NCI-H2196 (cell line): ENCODE data around the gene SEMA4D.
"Not testable (repeated sequence)": the region's sequence is repeated elsewhere in the genome, so short reads cannot be mapped to it uniquely, and the experiment has no call there.

Experiments used
- DNase-seq: peaks from one replicate; lab custom pipeline; 2025; ENCODE audit not compliant: unreplicated experiment; lab: John Stamatoyannopoulos, UW

Gene SEMA4D

DNA sequence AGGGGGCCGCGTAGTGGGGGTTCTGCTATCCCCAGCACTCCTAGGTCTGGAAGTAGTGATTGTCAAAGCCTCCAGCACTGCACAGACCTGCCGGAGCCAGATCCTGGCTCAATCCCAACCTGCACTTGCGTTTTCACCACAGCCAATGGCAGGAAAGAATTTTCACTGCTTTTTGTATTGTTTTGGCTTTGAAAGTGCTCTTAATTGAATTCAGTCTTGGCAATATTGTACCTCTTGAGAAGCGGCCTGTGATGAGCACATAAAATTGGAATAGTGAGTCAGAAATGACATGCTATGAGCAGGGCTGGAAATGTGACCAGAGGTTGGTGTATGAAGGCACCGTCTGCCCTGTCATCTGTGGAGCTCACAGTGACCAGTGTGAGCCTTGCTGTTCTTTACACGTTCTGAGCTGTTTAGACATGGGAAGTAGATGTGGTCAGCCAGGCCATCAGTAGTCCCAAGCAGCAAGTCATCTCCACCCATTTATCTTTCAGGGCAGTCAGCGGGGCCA is 138.1 kb downstream of the SEMA4D start:
- peak; percentile 82 for DNase-seq

DNA sequence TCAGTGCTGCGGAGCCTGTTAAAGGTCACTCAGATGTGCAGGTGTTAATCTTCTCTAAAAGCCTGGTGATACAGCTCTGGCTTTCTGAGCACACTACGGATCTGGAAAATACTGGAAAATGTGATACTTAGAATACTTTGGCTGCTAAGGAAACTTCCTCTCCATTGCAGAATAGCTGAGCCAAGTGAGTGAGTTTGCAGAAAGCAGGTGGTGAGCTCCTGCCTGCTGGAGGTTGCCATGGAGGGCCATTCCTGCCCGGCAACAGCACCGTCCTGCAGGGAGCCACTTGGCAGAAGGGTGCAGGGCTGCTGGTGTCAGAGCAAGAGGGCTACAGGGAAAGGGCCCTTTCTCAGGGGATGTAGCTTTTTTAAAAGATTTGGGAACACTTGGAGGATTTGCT is 138.9 kb downstream of the SEMA4D start:
- peak; percentile 77 for DNase-seq

DNA sequence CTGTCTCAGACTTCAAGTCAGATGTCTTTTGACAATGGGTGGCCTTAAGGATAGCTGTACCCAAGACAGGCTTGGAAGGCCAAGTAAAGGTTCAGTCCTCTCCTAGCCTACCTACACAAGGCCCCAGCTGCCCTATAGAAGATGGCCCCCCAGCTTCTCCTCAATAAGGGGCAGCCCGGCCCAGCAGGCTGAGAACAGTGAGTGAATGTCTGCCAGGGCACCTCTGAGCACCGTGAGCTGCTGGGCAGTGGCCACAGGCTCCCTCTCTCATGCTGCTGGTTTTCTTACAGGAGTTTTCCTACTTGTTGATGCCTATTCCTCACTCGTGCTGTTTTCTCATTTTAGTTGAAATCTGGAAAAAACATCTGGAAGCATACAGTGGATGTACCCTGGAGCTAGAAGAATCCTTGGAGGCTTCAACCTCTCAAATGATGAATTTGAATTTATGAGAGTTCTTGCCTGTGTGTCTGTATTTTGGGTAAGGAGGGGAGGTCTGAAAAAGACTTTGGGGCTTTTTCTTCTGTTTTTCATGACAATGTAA is 139.5 kb downstream of the SEMA4D start:
- DNase-seq: no peak

DNA sequence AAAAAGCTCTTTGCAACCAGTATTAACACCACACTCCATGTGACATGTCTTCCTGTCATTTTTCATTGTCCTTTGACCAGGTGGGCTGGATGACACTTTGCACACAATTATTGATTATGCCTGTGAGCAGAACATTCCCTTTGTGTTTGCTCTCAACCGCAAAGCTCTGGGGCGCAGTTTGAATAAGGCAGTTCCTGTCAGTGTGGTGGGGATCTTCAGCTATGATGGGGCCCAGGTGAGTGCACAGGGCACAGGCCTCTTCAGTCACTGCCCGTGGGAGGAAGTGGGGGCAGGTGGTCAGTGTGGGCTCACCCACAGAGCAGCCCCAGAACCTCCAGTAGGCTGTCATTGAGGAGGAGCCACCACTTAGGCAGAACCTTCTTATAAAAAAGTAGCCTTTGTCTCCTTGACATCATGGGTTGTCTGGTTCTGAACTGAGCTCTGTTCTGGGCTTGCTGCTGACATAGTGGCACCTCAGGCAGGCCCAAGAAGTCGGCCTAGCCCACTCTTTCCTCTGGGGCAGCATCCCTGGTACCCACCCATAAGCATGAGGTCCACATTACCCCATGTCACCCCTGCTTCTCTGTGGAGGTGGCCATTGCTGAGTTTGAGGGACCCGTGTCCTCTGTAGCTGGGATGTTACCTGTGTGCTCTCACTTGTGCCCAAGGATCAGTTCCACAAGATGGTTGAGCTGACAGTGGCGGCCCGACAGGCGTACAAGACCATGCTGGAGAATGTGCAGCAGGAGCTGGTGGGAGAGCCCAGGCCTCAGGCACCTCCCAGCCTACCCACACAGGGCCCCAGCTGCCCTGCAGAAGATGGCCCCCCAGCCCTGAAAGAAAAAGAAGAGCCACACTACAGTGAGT is 140.3 kb downstream of the SEMA4D start:
- DNase-seq: no peak

DNA sequence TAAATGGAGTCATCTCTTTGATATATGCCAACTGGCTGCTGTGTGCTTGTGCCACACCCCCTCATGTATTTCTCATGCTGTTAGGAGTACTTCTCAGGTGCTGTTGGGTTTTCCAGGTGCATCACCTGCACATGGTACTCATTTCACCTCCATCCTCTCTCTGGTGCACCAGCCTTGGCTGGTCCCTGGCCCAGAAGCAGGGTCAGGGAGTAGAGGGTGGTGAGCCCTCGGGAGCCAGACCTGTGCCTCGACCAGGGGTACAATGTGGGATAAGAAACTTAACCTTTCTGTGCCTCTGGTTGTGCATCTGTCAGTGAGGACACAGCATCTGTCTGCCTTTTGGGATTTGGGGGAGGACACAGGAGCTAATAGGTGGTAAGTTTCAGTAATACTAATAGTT is 141.1 kb downstream of the SEMA4D start:
- no peak for DNase-seq

DNA sequence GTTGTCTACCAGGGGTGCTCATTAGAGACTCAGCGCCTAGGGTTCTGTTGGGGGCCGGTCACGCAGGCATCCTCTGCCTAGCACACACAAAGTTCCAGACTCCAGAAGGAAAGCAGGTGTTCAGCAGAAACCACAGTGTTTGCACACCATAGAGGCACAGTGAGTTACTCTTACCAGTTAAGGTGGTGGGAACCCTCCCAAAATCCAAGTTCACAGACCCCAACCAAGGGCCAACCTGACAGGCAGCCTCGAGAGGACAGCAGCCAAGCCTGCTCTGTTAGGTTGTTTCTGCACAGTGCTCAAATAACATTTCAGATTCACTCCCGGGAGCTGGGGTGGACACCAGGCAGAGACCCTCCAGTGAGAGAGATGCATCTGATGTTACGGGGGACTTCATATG is 143.4 kb downstream of the SEMA4D start:
- DNase-seq: no peak

DNA sequence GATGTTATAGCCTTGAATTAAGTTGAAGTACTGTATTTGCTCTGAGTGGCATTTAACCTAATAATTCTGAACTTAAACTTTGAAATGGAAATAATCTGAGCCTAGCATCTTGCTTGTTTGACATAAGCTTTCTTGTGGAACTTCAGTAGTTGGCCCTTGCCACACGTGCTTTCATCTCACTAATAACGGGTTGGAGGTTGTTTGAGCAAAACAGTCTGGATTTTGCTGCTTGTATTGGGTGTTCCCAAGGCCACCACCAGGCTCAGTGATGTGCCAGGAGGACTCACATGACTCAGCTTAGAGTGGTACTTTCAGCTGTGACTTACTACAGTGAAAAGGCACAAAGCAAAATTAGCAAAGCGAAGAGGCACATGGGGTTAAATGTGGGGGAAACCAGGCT is 143.9 kb downstream of the SEMA4D start:
- no peak for DNase-seq

DNA sequence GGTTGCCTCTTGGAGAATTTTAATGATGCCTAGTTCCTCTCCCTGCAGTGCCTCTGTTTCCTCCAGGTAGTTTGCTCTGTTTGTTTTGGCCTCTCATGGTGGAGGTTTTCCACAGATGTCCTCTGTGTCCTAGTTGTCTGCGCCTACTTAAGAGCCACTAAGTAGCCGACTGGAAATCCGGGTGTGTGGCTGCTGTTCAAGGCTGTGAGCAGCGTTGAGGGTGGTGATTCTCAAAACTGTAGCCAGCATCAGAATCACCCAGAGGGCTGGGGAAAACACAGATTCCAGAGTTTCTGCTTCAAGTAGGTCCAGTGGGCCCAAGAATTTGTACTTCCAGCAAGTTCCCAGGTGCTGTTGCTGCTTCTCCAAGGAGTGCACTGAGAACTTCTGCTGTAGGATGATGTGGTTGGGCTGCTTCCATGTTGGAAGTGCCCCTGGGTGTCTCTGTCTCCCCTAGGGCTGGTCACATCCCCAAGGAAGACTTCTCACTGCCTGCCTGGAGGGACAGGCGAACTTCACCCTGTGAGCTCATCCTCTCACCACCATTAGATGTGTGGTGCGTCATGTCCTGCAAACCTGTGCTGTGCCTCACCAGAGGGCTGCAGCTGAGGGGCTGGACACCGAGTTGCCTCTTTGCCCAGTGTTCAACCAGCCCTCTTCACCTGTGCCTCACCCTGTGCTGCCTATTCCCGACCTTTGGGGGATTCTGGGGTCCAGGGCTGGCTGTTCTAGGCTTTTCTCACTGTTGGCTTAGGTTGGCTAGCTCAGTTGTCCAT is 144.9 kb downstream of the SEMA4D start:
- DNase-seq: no peak

DNA sequence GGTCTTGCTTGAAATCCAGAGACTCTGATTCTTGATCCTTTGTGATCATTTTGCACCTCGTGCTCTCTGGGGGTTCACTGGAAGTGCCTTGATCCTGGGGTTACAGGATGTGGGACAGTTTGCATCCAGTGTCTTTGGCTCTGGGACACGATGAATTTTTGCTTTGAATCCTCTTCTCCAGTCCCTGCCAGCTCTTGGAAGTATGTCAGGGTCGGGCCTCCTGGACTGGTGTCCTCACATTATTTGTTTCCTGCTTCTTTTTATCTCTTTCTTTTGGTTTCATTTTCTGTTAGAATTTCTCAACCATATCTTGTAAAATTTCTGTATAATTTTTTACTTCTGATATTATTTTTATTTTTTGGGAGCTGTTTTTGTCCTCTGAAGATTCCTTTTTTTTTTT is 145.5 kb downstream of the SEMA4D start:
- no peak for DNase-seq

DNA sequence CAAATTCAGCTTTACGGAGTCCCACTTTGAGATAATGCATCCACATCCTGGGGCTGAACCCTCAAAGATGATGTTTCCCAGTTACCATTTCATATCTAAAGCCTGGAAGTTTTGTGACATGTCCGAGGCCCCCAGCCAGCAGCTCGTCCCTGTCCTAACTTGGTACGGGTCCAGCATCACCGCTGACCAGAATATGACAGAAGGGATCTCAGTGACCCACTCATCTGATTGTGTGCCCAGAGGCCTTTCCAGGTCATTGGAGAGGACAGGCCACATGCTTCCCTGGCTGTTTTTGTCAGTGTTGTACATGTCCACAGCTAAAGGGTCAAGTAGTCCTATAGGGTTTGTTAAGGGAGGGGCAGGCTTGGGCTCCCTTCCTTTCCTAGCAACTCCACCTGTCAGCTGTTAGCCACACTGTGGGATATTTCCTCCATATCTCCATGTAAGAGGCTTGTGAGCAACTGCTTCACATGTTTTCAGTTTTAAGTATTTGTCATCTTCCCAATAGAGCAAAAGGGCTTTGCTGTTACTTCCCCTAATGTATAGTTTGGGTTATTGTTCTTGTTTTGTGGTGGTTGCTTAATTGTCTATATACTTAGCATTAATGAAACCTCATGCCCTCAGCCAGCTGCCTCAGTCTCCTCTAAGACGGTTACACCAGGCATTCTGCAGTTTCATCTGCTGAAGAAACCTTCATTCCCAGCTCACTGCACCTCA is 146.2 kb downstream of the SEMA4D start:
- DNase-seq: no peak

DNA sequence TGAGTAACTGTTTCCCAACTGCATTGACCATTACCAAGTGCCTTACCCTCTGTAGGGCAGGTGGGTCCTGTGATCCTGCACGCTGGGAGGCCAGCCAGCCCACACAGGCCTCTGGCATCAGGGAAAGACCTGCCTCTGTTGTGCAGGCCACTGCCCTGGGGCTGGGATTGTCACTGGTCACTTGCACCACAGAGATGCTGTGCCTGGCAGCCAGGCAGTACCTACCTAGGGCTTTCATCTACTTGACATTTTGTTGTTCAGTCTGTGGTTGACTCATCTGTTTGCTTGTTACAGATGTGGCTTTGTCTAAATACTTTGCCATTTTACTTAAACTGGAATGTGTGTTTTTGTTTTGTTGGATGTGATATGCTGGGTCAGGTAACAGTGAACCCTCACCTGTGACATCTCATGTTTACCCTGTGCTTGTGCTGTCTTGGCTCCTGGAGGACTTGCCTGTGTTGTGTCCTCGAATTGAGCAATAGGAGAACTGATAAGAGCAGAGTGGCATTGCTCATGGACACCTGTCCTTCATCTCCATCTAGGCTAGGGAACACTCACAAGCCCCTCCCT is 146.8 kb downstream of the SEMA4D start:
- peak; percentile 22 for DNase-seq

DNA sequence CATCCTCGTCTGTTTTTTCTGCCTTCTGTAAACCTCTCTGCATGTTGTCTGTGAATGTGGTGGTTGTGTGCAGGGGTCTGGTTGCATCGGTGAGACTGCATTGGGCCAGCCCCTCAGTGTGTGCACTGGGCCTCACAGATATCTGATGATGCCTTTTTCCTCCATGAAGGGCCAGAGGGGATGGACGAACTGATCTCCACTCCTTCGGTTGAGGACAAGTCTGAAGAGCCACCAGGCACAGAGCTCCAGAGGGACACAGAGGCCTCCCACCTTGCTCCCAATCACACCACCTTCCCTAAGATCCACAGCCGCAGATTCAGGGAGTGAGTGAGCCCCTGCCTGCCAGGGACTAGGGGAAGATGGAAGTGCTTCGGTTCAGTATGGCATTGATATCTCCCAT is 148.3 kb downstream of the SEMA4D start:
- DNase-seq: no peak

DNA sequence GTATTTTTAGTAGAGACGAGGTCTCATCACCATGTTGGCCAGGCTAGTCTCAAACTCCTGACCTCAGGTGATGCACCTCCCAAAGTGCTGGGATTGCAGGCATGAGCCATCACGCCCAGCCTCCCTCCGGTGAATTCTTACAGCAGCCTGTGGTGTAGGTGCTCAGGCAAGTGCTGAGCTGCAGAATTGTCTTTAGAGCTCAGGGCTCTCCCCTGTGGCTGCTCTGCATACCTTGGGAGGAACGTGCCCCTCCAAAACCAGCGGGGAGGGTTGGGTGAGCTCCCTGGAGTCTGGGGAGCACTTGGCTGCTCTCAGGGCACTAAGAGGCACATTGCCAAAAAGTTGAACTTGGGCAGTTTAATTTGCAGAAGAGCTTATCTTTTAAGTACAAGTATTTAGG is 150.3 kb downstream of the SEMA4D start:
- no peak for DNase-seq

DNA sequence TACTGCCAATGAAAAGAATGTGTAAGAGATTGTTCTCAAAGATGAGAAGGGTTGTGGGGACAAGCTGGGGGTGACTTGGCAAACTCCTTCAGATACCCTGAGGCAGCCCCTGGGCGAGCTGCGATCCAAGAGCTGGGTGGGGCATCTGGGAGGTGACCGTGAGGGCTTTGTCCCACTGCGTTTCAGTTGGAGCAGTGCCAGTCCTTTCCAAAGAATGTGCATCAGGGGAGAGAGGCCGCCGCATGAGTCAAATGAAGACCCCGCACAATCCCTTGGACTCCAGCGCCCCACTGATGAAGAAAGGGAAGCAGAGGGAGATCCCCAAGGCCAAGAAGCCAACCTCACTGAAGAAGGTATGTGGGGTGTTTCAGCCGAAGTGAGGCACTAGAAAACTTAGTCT is 151.2 kb downstream of the SEMA4D start:
- no peak for DNase-seq

DNA sequence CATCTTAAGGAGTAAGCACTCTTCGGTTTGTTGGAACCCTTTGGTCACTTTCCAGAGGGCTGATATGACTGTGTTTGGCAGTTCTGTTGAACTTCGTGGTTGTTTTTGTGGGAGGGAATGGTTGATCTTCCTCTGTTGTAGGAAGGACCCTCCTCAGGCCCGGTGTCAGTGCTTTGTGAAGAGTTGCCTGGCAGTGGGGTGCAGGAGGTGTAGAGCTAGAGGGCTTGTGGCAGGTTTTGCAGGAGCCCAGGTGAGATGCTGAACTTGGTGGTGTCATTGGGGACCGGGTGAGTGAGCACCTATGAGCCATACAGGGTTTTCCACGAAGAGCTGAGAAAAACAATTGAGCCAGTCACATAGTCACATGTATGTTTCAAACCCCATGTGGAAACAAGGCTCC is 152.4 kb downstream of the SEMA4D start:
- DNase-seq: no peak

DNA sequence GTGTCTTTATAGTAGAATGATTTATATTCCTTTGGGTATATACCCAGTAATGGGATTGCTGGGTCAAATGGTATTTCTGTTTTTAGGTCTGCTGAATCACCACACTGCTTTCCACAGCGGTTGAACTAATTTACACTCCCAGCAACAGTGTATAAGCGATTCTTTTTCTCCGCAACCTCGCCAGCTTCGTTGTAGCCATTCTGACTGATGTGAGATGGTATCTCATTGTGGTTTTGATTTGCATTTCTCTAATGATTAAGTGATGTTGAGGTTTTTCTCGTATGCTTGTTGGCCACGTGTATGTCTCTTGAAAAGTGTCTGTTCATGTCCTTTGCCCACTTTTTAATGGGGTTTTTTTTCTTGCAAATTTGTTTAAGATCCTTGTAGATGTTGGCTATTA is 154.1 kb downstream of the SEMA4D start:
- DNase-seq: not testable (repeated sequence)

DNA sequence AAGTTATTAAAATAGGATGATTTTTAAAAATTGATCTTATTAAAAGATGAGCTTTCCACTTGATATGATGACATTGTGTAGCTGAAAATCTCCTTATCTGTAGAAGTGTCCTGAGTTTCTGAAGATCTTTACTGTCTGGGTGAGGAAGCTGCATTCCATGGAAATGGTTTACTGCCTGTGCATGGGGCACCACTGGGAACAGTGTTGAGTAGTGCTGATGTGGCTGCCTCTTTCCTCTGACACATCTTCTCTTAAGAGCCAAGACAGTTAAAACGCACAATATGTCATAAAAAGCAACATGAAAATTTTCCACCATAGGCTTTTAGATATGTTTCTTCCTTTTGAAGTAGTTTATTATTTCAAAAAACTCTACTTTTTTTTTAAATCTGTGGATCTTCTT is 155.0 kb downstream of the SEMA4D start:
- DNase-seq: no peak

DNA sequence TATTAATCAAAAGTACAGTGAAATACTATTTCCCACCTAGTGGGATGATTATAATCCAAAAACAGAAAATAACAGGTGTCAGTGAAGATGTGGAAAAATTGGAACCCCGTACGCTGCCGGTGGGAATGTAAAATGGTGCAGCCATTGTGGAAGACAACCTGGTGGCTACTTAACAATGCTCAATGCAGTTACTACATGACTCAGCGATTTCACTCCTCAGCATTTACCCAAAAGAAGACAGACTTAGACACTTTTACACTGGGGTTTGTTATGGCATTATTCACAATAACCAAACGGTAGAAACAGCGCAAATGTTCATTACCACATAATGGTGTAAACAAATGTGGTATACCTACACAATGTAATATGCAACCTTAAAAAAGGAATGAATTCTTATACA is 155.7 kb downstream of the SEMA4D start:
- DNase-seq: no peak

DNA sequence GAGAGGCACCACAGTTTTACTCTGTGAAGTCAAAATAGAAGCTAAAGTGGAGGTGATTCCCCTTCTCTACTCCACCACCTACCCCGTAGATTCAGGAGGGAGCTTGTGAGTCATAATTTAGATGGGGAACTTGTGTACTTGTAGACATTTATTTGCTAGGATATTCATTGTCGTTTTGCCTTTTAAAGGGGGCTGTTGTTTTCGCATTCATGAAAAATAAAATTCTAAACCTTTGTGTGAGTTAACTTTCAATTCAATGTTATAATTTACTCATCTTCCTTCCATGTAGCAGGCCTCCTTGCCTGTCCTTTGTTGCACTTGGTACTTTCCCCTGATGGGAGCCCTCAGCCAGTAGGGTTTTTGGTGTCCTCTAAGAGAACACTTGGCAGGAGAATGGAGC is 157.6 kb downstream of the SEMA4D start:
- no peak for DNase-seq

DNA sequence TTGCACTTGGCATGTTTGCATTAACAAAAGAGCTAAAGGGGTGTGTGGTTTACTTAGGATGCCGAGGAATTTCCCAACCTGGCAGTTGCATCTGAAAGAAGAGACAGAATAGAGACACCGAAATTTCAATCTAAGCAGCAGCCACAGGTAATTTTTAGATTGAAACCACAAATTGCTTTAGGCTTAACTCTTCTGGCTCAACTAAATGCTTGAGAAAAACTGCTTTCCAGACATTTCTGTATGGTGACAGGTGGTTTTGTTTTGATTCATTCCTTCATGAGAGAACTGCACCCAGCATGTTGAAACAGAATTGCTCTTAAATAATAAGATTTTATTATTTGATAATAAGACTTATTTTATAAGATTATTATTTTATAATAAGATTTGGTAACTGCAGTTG is 158.1 kb downstream of the SEMA4D start:
- no peak for DNase-seq

DNA sequence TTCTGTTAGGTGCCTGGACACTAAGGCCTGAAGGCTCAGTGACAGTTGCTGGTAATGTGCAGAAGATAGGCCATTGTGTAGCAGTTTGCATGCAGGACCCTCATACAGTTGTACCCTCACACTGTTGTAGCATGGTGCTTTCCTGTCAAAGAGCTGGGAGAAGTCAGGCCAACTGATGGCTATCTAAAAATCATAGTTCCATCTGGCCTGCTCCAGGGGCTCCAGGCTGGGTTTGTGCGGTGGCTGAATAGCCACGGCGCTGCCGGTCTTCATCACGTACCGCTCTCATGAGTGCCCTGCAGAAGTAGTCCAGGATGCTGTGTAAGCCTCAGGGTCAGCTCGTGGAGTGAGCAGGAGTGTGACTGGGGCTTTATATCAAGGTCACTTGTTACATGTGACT is 167.4 kb downstream of the SEMA4D start:
- no peak for DNase-seq
